H9 (cell line): ENCODE data around the gene CA5A. TPM values are rescaled to one million over a fixed set of nuclear protein-coding genes. Genes with fewer than 3 reads are reported as not detected.

Source experiments
- DNase-seq: peaks from one replicate; pipeline ENCODE4 v3.0.0-alpha.2; 2017
- H2AFZ ChIP-seq: one replicate; pipeline ENCODE4 v1.6.1; 2013; ENCODE audit warnings: mild to moderate bottlenecking, low read length, control low read depth, moderate library complexity
- H2AK5ac ChIP-seq: 2 replicates; pipeline ENCODE4 v1.6.1; 2013; ENCODE audit warnings: low read length, control low read depth, mixed read lengths; ENCODE audit not compliant: insufficient read length
- H2BK120ac ChIP-seq: one replicate; pipeline ENCODE4 v1.6.1; 2013; ENCODE audit warnings: low read depth, mild to moderate bottlenecking, low read length, control low read depth, inconsistent platforms; ENCODE audit not compliant: poor library complexity, severe bottlenecking
- H2BK12ac ChIP-seq: 2 replicates; pipeline ENCODE4 v1.6.1; 2013; ENCODE audit warnings: low read length, control low read depth, mixed read lengths, low read depth; ENCODE audit not compliant: insufficient read length
- H2BK15ac ChIP-seq: 2 replicates; pipeline ENCODE4 v1.6.1; 2013; ENCODE audit warnings: low read depth, low read length, control low read depth
- H2BK20ac ChIP-seq: one replicate; pipeline ENCODE4 v1.6.1; 2013; ENCODE audit warnings: low read depth, mild to moderate bottlenecking, low read length, control low read depth, inconsistent platforms; ENCODE audit not compliant: poor library complexity, severe bottlenecking
- H2BK5ac ChIP-seq: 2 replicates; pipeline ENCODE4 v1.6.1; 2013; ENCODE audit warnings: low read length, control low read depth, mixed read lengths; ENCODE audit not compliant: insufficient read length
- H3K14ac ChIP-seq: 2 replicates; pipeline ENCODE4 v1.6.1; 2013; ENCODE audit warnings: low read length, control low read depth; ENCODE audit not compliant: insufficient read depth
- H3K18ac ChIP-seq: 2 replicates; pipeline ENCODE4 v1.6.1; 2013; ENCODE audit warnings: low read depth, mild to moderate bottlenecking, mixed read lengths, low read length, control low read depth; ENCODE audit not compliant: insufficient read length
- H3K23ac ChIP-seq: 2 replicates; pipeline ENCODE4 v1.6.1; 2013; ENCODE audit warnings: low read length, control low read depth, mixed read lengths, low read depth; ENCODE audit not compliant: insufficient read length
- H3K23me2 ChIP-seq: 2 replicates; pipeline ENCODE4 v1.6.1; 2013; ENCODE audit warnings: low read depth, mild to moderate bottlenecking, mixed read lengths, low read length, control low read depth; ENCODE audit not compliant: insufficient read length, poor library complexity, severe bottlenecking
- H3K27ac ChIP-seq: 2 replicates; pipeline ENCODE4 v1.5.1; 2013; ENCODE audit warnings: low read length, control low read depth, mixed read lengths, low read depth; ENCODE audit not compliant: insufficient read length
- H3K27me3 ChIP-seq: 2 replicates; pipeline ENCODE4 v1.6.1; 2013; ENCODE audit warnings: low read length, control low read depth, inconsistent platforms; ENCODE audit not compliant: insufficient read depth
- H3K4ac ChIP-seq: 2 replicates; pipeline ENCODE4 v1.6.1; 2013; ENCODE audit warnings: low read depth, mild to moderate bottlenecking, control low read depth, inconsistent platforms, low read length, moderate library complexity
- H3K4me1 ChIP-seq: 2 replicates; pipeline ENCODE4 v1.6.1; 2013; ENCODE audit warnings: low read length, control low read depth, inconsistent platforms; ENCODE audit not compliant: insufficient read depth
- H3K4me2 ChIP-seq: 2 replicates; pipeline ENCODE4 v1.6.1; 2013; ENCODE audit warnings: low read length, control low read depth, mixed read lengths; ENCODE audit not compliant: insufficient read length, insufficient read depth
- H3K56ac ChIP-seq: 2 replicates; pipeline ENCODE4 v1.6.1; 2013; ENCODE audit warnings: low read depth, mild to moderate bottlenecking, mixed read lengths, low read length, control low read depth; ENCODE audit not compliant: insufficient read length
- H3K79me1 ChIP-seq: 2 replicates; pipeline ENCODE4 v1.6.1; 2013; ENCODE audit warnings: low read depth, mild to moderate bottlenecking, moderate library complexity, low read length, control low read depth, inconsistent platforms; ENCODE audit not compliant: insufficient read depth, poor library complexity, severe bottlenecking
- H3K79me2 ChIP-seq: 2 replicates; pipeline ENCODE4 v1.6.1; 2013; ENCODE audit warnings: low read length, control low read depth, inconsistent platforms; ENCODE audit not compliant: insufficient read depth
- H3K9ac ChIP-seq: 2 replicates; pipeline ENCODE4 v1.6.1; 2013; ENCODE audit warnings: low read length, control low read depth, mixed read lengths; ENCODE audit not compliant: insufficient read length; ENCODE audit errors: extremely low read depth
- H3K9me3 ChIP-seq: one replicate; pipeline ENCODE4 v1.6.1; 2013; ENCODE audit warnings: low read depth, low read length, inconsistent platforms; ENCODE audit not compliant: control insufficient read depth
- H3T11ph ChIP-seq: one replicate; pipeline ENCODE4 v1.6.1; 2013; ENCODE audit warnings: mild to moderate bottlenecking, low read length, control low read depth, inconsistent platforms
- H4K20me1 ChIP-seq: one replicate; pipeline ENCODE4 v1.6.1; 2013; ENCODE audit not compliant: control insufficient read depth, insufficient read length, insufficient read depth
- H4K5ac ChIP-seq: 2 replicates; pipeline ENCODE4 v1.6.1; 2013; ENCODE audit warnings: low read depth, mild to moderate bottlenecking, mixed read lengths, low read length, control low read depth; ENCODE audit not compliant: insufficient read length
- H4K8ac ChIP-seq: replicated peaks from 2 replicates; pipeline ENCODE4 v1.6.1; 2013; ENCODE audit warnings: low read length, control low read depth, mixed read lengths, low read depth; ENCODE audit not compliant: insufficient read length
- H4K91ac ChIP-seq: 2 replicates; pipeline ENCODE4 v1.6.1; 2013; ENCODE audit warnings: low read depth, mild to moderate bottlenecking, moderate library complexity, mixed read lengths, low read length, control low read depth; ENCODE audit not compliant: insufficient read length
- H3K27ac Mint-ChIP-seq, 3 experiments: 2 replicates in 2 of 3; 3 replicates in 1 of 3; pipeline ENCODE4 v1.8.0; 2020 to 2021; ENCODE audit warnings: mixed read lengths in 3 of 3, mild to moderate bottlenecking in 1 of 3, moderate library complexity in 1 of 3
- H3K27me3 Mint-ChIP-seq: 2 replicates; pipeline ENCODE4 v1.8.0; 2021; ENCODE audit warnings: low read depth, mild to moderate bottlenecking, moderate library complexity, mixed read lengths
- H3K36me3 Mint-ChIP-seq, 3 experiments: 2 replicates in 2 of 3; 3 replicates in 1 of 3; pipeline ENCODE4 v1.8.0; 2020 to 2021; ENCODE audit warnings: low read depth in 3 of 3, mixed read lengths in 3 of 3; ENCODE audit not compliant: insufficient read depth in 1 of 3
- H3K4me1 Mint-ChIP-seq, 2 experiments: 2 replicates each; pipeline ENCODE4 v1.8.0; 2020; ENCODE audit warnings: mixed read lengths in 2 of 2
- H3K4me3 Mint-ChIP-seq, 2 experiments: 2 replicates in 1 of 2; 3 replicates in 1 of 2; pipeline ENCODE4 v1.8.0; 2020 to 2021; ENCODE audit warnings: mild to moderate bottlenecking in 2 of 2, mixed read lengths in 2 of 2, moderate library complexity in 1 of 2
- H3K9me3 Mint-ChIP-seq, 2 experiments: 2 replicates in 1 of 2; 3 replicates in 1 of 2; pipeline ENCODE4 v1.8.0; 2020; ENCODE audit warnings: mild to moderate bottlenecking in 2 of 2, mixed read lengths in 2 of 2, moderate library complexity in 1 of 2
- WGBS: extraction: QIAGEN DNeasy Blood & Tissue Kit; methylation state at CpG from one replicate; pipeline ENCODE4 v1.1.7; 2013; ENCODE audit warnings: missing lambda C conversion rate, low lambda C conversion rate, mixed read lengths; ENCODE audit not compliant: insufficient read length; ENCODE audit errors: extremely low coverage; 5-methylcytosine and 5-hydroxymethylcytosine counted together
- total RNA-seq: library from RNA; stranded (reverse); gene quantifications from 2 replicates; pipeline ENCODE4 v1.2.1, GENCODE V29; 2021
- TF ChIP-seq, protein P1 (sequence below): fragments of 200-600 bp; sonication (generic); conservative IDR thresholded peaks from 3 replicates; pipeline ENCODE4 v1.8.0; 2021; ENCODE audit warnings: antibody characterized with exemption, mild to moderate bottlenecking

Gene CA5A
- total RNA-seq, 1 experiment from 2014 or later: not detected

DNA sequence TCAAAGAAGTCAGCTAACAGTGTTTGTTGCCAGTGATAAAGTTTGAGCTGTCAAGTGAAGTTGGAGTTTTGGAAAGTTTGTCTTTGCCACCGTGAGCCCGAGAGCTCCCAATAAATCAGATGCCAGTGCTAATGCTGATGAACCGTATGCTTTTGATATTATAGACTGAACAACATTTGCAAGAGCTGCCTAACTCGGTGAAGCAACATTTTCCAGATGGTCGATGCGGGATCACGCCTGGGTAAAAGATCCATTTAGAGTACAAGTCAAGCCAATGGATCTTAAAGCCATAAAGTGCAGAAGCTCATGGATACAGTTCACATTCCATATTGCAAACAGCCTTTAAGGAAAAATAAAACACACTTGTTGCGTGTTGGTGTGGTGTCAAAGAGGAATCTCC lies 24.5 kb upstream of the CA5A start:
- H3K4me1 Mint-ChIP-seq: peaks cover 32 to 37% of the 10 kb centered on the region in 2 experiments
- no CpG with 5 or more reads among the region's 8 CpGs for WGBS

More for the DNA sequence above, 24.5 kb upstream of the CA5A start:
- TF ChIP-seq, protein P1, sequence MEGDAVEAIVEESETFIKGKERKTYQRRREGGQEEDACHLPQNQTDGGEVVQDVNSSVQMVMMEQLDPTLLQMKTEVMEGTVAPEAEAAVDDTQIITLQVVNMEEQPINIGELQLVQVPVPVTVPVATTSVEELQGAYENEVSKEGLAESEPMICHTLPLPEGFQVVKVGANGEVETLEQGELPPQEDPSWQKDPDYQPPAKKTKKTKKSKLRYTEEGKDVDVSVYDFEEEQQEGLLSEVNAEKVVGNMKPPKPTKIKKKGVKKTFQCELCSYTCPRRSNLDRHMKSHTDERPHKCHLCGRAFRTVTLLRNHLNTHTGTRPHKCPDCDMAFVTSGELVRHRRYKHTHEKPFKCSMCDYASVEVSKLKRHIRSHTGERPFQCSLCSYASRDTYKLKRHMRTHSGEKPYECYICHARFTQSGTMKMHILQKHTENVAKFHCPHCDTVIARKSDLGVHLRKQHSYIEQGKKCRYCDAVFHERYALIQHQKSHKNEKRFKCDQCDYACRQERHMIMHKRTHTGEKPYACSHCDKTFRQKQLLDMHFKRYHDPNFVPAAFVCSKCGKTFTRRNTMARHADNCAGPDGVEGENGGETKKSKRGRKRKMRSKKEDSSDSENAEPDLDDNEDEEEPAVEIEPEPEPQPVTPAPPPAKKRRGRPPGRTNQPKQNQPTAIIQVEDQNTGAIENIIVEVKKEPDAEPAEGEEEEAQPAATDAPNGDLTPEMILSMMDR: no peak
- Histone ChIP-seq H3K9me3 (no peaks in the 10 kb centered on the region), H3T11ph (no peak overlapping the region), H3K79me2 (peaks cover 15% of the 10 kb centered on the region; the same call in 1 of the 2 replicates), H3K23me2 (no peaks in the 10 kb centered on the region), H3K27me3 (no peaks in the 10 kb centered on the region; the same call in 1 of the 2 replicates), H3K18ac (no peak overlapping the region), H4K5ac (no peak overlapping the region), H2AK5ac (no peak overlapping the region), H4K8ac (no peak overlapping the region), H3K4me1 (no peaks in the 10 kb centered on the region), H3K14ac (no peak overlapping the region), H2AFZ (no peak overlapping the region), H3K79me1 (peaks cover 13% of the 10 kb centered on the region), H3K27ac (no peak overlapping the region), H3K4ac (no peak overlapping the region), H3K56ac (no peak overlapping the region), H2BK20ac (no peak overlapping the region), H2BK120ac (no peak overlapping the region), H3K23ac (no peak overlapping the region), H2BK12ac (no peak overlapping the region), H2BK15ac (no peak overlapping the region), H4K20me1 (no peaks in the 10 kb centered on the region), H2BK5ac (no peak overlapping the region), H3K4me2 (no peak overlapping the region), H4K91ac (no peak overlapping the region), H3K9ac (no peak overlapping the region)
- H3K27me3 Mint-ChIP-seq: peaks cover 1% of the 10 kb centered on the region
- no peaks in the 10 kb centered on the region for H3K9me3 Mint-ChIP-seq
- DNase-seq: no peak
- H3K4me3 Mint-ChIP-seq: no peak overlapping the region
- peaks cover 8 to 13% (median 10%) of the 10 kb centered on the region in 3 experiments; a peak in 6 of 7 replicates for H3K36me3 Mint-ChIP-seq
- no peak overlapping the region for H3K27ac Mint-ChIP-seq
